Prostate gland (tissue), 2 donors: Measurements from ENCODE around the gene LURAP1L. TPM values are rescaled to one million over a fixed set of nuclear protein-coding genes. Genes with fewer than 3 reads are reported as not detected.

ENCODE experiments used
- DNase-seq: peaks from one replicate; pipeline ENCODE4 v3.0.0-alpha.2; 2019; ENCODE audit warnings: low spot score
- H3K27ac ChIP-seq, 2 donors: fragments of 200-600 bp; sonication (generic); 2 replicates each; pipeline ENCODE4 v1.5.1; 2017 to 2019
- H3K27me3 ChIP-seq: fragments of 200-600 bp; sonication (generic); replicated peaks from 2 replicates; pipeline ENCODE4 v1.5.1; 2019; ENCODE audit not compliant: insufficient read depth
- H3K36me3 ChIP-seq, 2 donors: fragments of 200-600 bp; sonication (generic); 1 replicate in 1 of 2; 2 replicates in 1 of 2; pipeline versions ENCODE4 v1.5.1 to v1.8.1; 2017 to 2019
- H3K4me1 ChIP-seq: fragments of 200-600 bp; sonication (generic); replicated peaks from 2 replicates; pipeline ENCODE4 v1.5.1; 2019
- H3K4me3 ChIP-seq, 2 donors: fragments of 200-600 bp; sonication (generic); 2 replicates each; pipeline ENCODE4 v1.5.1; 2017 to 2019
- H3K9me3 ChIP-seq: fragments of 200-600 bp; sonication (generic); 2 replicates; pipeline ENCODE4 v1.5.1; 2017
- CTCF ChIP-seq, 4 experiments: fragments of 200-600 bp in 2 of 4; fragments of 450-650 bp in 2 of 4; sonication (generic) in 2 of 4; IDR thresholded peaks; 1 replicate in 3 of 4; 2 replicates in 1 of 4; pipeline ENCODE4 v1.5.1; 2016 to 2019; ENCODE audit warnings: antibody characterized with exemption in 4 of 4, mild to moderate bottlenecking in 2 of 4, moderate library complexity in 2 of 4
- POLR2A ChIP-seq: fragments of 450-650 bp; IDR thresholded peaks from one replicate; pipeline ENCODE4 v1.6.1; 2016; ENCODE audit warnings: antibody characterized with exemption, mild to moderate bottlenecking
- POLR2AphosphoS5 ChIP-seq: sonication (generic); formaldehyde crosslinking; IDR thresholded peaks from one replicate; pipeline ENCODE4 v1.6.1; 2017; ENCODE audit warnings: antibody characterized with exemption
- WGBS: methylation state at CpG from one replicate; pipeline ENCODE4 v1.1.5; 2018; 5-methylcytosine and 5-hydroxymethylcytosine counted together
- intact Hi-C: fragments of 100-400 bp; cut with DNase I; formaldehyde crosslinking; loops from one replicate; pipeline ENCODE4 v1.14.2; 2022
- total RNA-seq, 2 donors: library from RNA; depleted of rRNA; stranded (reverse); fragments of >200 nt; gene quantifications; one replicate each; pipeline ENCODE4 v1.1.0, GENCODE V29; 2016

LURAP1L gene
- total RNA-seq, 2 donors from 2014 or later: 2.7 to 8.8 TPM

GRCh38 chr9:12802093-12802492 is 27.3 kb downstream of the LURAP1L start:
- no peak overlapping the region for H3K4me3 ChIP-seq
- no peak for DNase-seq
- TF ChIP-seq POLR2AphosphoS5: no peak
- no peak for TF ChIP-seq POLR2A
- no peak for TF ChIP-seq CTCF (IDR thresholded peaks at IDR 0.05)
- H3K27me3 ChIP-seq: no peaks in the 10 kb centered on the region
- no peaks in the 10 kb centered on the region for H3K9me3 ChIP-seq
- no peaks in the 10 kb centered on the region for H3K36me3 ChIP-seq
- intact Hi-C loops: no loop called here
- H3K27ac ChIP-seq: no peak overlapping the region
- no peaks in the 10 kb centered on the region for H3K4me1 ChIP-seq
- 92% methylated on average over 1 of the region's 1 CpG for WGBS

GRCh38 chr9:12808569-12808968 is 33.7 kb downstream of the LURAP1L start:
- H3K27ac ChIP-seq: no peak overlapping the region
- no peaks in the 10 kb centered on the region for H3K9me3 ChIP-seq
- H3K4me1 ChIP-seq: no peaks in the 10 kb centered on the region
- DNase-seq: no peak
- no peaks in the 10 kb centered on the region for H3K27me3 ChIP-seq
- 97% methylated on average over 1 of the region's 1 CpG for WGBS
- TF ChIP-seq POLR2AphosphoS5: no peak
- intact Hi-C loops: no loop called here
- no peak overlapping the region for H3K4me3 ChIP-seq
- H3K36me3 ChIP-seq: no peaks in the 10 kb centered on the region

GRCh38 chr9:12809720-12810119 is 34.9 kb downstream of the LURAP1L start:
- no peaks in the 10 kb centered on the region for H3K27me3 ChIP-seq
- intact Hi-C loops: loop anchor here (5.0 kb wide), 1 partner anchor 32 kb away; the partner anchor contains the start of gene LURAP1L
- H3K4me1 ChIP-seq: no peaks in the 10 kb centered on the region
- 67% methylated on average over 2 of the region's 2 CpGs for WGBS
- no peak overlapping the region for H3K4me3 ChIP-seq
- TF ChIP-seq POLR2AphosphoS5 (no peak), CTCF (IDR thresholded peaks at IDR 0.05) (no peak), POLR2A (no peak)
- no peaks in the 10 kb centered on the region for H3K9me3 ChIP-seq
- no peak for DNase-seq
- H3K36me3 ChIP-seq: no peaks in the 10 kb centered on the region
- H3K27ac ChIP-seq: no peak overlapping the region

- no peak overlapping the region for H3K4me3 ChIP-seq
- no peaks in the 10 kb centered on the region for H3K9me3 ChIP-seq
- no peak overlapping the region for H3K27ac ChIP-seq
- no peaks in the 10 kb centered on the region for H3K36me3 ChIP-seq
- H3K27me3 ChIP-seq: no peaks in the 10 kb centered on the region
- intact Hi-C loops: loop anchor here (5.0 kb wide), 1 partner anchor 35 kb away; the partner anchor contains the start of gene LURAP1L
- WGBS: 99% methylated on average over 3 of the region's 3 CpGs
- TF ChIP-seq POLR2AphosphoS5 (no peak), CTCF (IDR thresholded peaks at IDR 0.05) (no peak), POLR2A (no peak)
- no peaks in the 10 kb centered on the region for H3K4me1 ChIP-seq
- no peak for DNase-seq
These were observed 37.1 kb downstream of the LURAP1L start for GRCh38 chr9:12811935-12812334.

- Histone ChIP-seq H3K4me1 (no peaks in the 10 kb centered on the region), H3K36me3 (no peaks in the 10 kb centered on the region), H3K4me3 (no peak overlapping the region), H3K27me3 (no peaks in the 10 kb centered on the region), H3K27ac (no peak overlapping the region), H3K9me3 (no peaks in the 10 kb centered on the region)
- TF ChIP-seq POLR2AphosphoS5: no peak
- TF ChIP-seq CTCF (IDR thresholded peaks at IDR 0.05): no peak
- TF ChIP-seq POLR2A: no peak
- no peak for DNase-seq
- 44% methylated on average over 1 of the region's 1 CpG for WGBS
- intact Hi-C loops: loop anchor here (5.0 kb wide), 1 partner anchor 35 kb away; the partner anchor contains the start of gene LURAP1L
These were observed 37.9 kb downstream of the LURAP1L start for GRCh38 chr9:12812710-12813109.
